ENCODE data around the gene AGO1.

GRCh38 chr1:35836734-35837133, 46.3 kb upstream of the AGO1 start:
- TF ChIP-seq CTCF (IDR thresholded peaks at IDR 0.05), result no peak
- TF ChIP-seq POLR2A (IDR thresholded peaks at IDR 0.05), result no peak
